ENCODE results near the gene CNTNAP2.

CNTNAP2 gene

GRCh38 chr7:148397056-148397455 is 2280.5 kb downstream of the CNTNAP2 start:
- H3K36me3 ChIP-seq (ENCODE audit: low read length) = no peaks in the 10 kb centered on the region
- no peak overlapping the region for H3K4me2 ChIP-seq (ENCODE audit: low read depth, low read length, poor library complexity, severe bottlenecking)
- H3K9me3 ChIP-seq (ENCODE audit: insufficient read depth, low read length) = no peaks in the 10 kb centered on the region
- H3K27ac ChIP-seq (ENCODE audit: low read depth, low read length) = no peak overlapping the region
- H3K4me3 ChIP-seq (ENCODE audit: insufficient read depth, low read length, poor library complexity, severe bottlenecking) = no peak overlapping the region
- no peak overlapping the region for H2AFZ ChIP-seq (ENCODE audit: low read depth, low read length, severe bottlenecking)
- H3F3A ChIP-seq (ENCODE audit: insufficient read depth) = no peaks in the 10 kb centered on the region
- no peak for TF ChIP-seq EZH2phosphoT487 (conservative IDR thresholded peaks at IDR 0.05; ENCODE audit: low read length)
- no peak for TF ChIP-seq CTCF (IDR thresholded peaks at IDR 0.05; ENCODE audit: insufficient read depth, low read length, poor library complexity, severe bottlenecking)
- H4K20me1 ChIP-seq (ENCODE audit: low read depth, low read length) = no peaks in the 10 kb centered on the region
- H3K27me3 ChIP-seq (ENCODE audit: low read length) = no peaks in the 10 kb centered on the region
- H3K79me2 ChIP-seq (ENCODE audit: insufficient read depth, low read length) = no peaks in the 10 kb centered on the region
- no peaks in the 10 kb centered on the region for H3K9me2 ChIP-seq (replicated peaks; ENCODE audit: insufficient read depth, low read length)
- H3K9ac ChIP-seq (ENCODE audit: low read length) = no peak overlapping the region

- Histone ChIP-seq H3K4me3 (ENCODE audit: insufficient read depth, low read length, poor library complexity, severe bottlenecking) (no peak overlapping the region), H3K36me3 (ENCODE audit: low read length) (no peaks in the 10 kb centered on the region), H3K79me2 (ENCODE audit: insufficient read depth, low read length) (no peaks in the 10 kb centered on the region), H3K4me2 (ENCODE audit: low read depth, low read length, poor library complexity, severe bottlenecking) (no peak overlapping the region), H3K27me3 (ENCODE audit: low read length) (no peaks in the 10 kb centered on the region), H3K27ac (ENCODE audit: low read depth, low read length) (no peak overlapping the region), H2AFZ (ENCODE audit: low read depth, low read length, severe bottlenecking) (no peak overlapping the region), H4K20me1 (ENCODE audit: low read depth, low read length) (no peaks in the 10 kb centered on the region), H3K9me2 (replicated peaks; ENCODE audit: insufficient read depth, low read length) (no peaks in the 10 kb centered on the region), H3K9me3 (ENCODE audit: insufficient read depth, low read length) (no peaks in the 10 kb centered on the region), H3F3A (ENCODE audit: insufficient read depth) (no peaks in the 10 kb centered on the region), H3K9ac (ENCODE audit: low read length) (no peak overlapping the region)
- TF ChIP-seq CTCF (IDR thresholded peaks at IDR 0.05; ENCODE audit: insufficient read depth, low read length, poor library complexity, severe bottlenecking) (no peak), EZH2phosphoT487 (conservative IDR thresholded peaks at IDR 0.05; ENCODE audit: low read length) (no peak)
Observed at GRCh38 chr7:148397551-148397950, 2280.9 kb downstream of the CNTNAP2 start.

- no peak overlapping the region for H3K4me2 ChIP-seq (ENCODE audit: low read depth, low read length, poor library complexity, severe bottlenecking)
- no peak overlapping the region for H3K9ac ChIP-seq (ENCODE audit: low read length)
- H3K36me3 ChIP-seq (ENCODE audit: low read length) = no peaks in the 10 kb centered on the region
- H3F3A ChIP-seq (ENCODE audit: insufficient read depth) = no peaks in the 10 kb centered on the region
- H3K9me2 ChIP-seq (replicated peaks; ENCODE audit: insufficient read depth, low read length) = no peaks in the 10 kb centered on the region
- H3K9me3 ChIP-seq (ENCODE audit: insufficient read depth, low read length) = no peaks in the 10 kb centered on the region
- no peak overlapping the region for H2AFZ ChIP-seq (ENCODE audit: low read depth, low read length, severe bottlenecking)
- H3K27me3 ChIP-seq (ENCODE audit: low read length) = no peaks in the 10 kb centered on the region
- H3K79me2 ChIP-seq (ENCODE audit: insufficient read depth, low read length) = no peaks in the 10 kb centered on the region
- H3K4me3 ChIP-seq (ENCODE audit: insufficient read depth, low read length, poor library complexity, severe bottlenecking) = no peak overlapping the region
- no peaks in the 10 kb centered on the region for H4K20me1 ChIP-seq (ENCODE audit: low read depth, low read length)
- H3K27ac ChIP-seq (ENCODE audit: low read depth, low read length) = no peak overlapping the region
- TF ChIP-seq EZH2phosphoT487 (conservative IDR thresholded peaks at IDR 0.05; ENCODE audit: low read length) (no peak), CTCF (IDR thresholded peaks at IDR 0.05; ENCODE audit: insufficient read depth, low read length, poor library complexity, severe bottlenecking) (no peak)
Observed at GRCh38 chr7:148397985-148398384, 2281.4 kb downstream of the CNTNAP2 start.
